Measurements from ENCODE around the gene CD247.

Gene CD247

GRCh38 chr1:167453123-167453522, 65.2 kb downstream of the CD247 start:
- no peak for DNase-seq (ENCODE audit: low spot score)
- in situ Hi-C loops (cut with MboI; ENCODE audit: low sequenced_read_pairs, unreplicated experiment): no loop called here
- no peak for TF ChIP-seq CTCF (IDR thresholded peaks at IDR 0.05; ENCODE audit: borderline replicate concordance, control extremely low read depth, extremely low read depth, insufficient read depth, missing control alignments)

- no peak for DNase-seq (ENCODE audit: low spot score)
- no peak for TF ChIP-seq CTCF (IDR thresholded peaks at IDR 0.05; ENCODE audit: borderline replicate concordance, control extremely low read depth, extremely low read depth, insufficient read depth, missing control alignments)
- in situ Hi-C loops (cut with MboI; ENCODE audit: low sequenced_read_pairs, unreplicated experiment): no loop called here
These were observed 65.8 kb downstream of the CD247 start for GRCh38 chr1:167452483-167452882.

- in situ Hi-C loops (cut with MboI; ENCODE audit: low sequenced_read_pairs, unreplicated experiment): no loop called here
- DNase-seq (ENCODE audit: low spot score): no peak
- TF ChIP-seq CTCF (IDR thresholded peaks at IDR 0.05; ENCODE audit: borderline replicate concordance, control extremely low read depth, extremely low read depth, insufficient read depth, missing control alignments): no peak
These were observed 67.5 kb downstream of the CD247 start for GRCh38 chr1:167450843-167451242.

GRCh38 chr1:167447521-167448136, 70.7 kb downstream of the CD247 start:
- DNase-seq (ENCODE audit: low spot score): peak; percentile 47
- no peak for TF ChIP-seq CTCF (IDR thresholded peaks at IDR 0.05; ENCODE audit: borderline replicate concordance, control extremely low read depth, extremely low read depth, insufficient read depth, missing control alignments)
- in situ Hi-C loops (cut with MboI; ENCODE audit: low sequenced_read_pairs, unreplicated experiment): loop anchor here (10.0 to 25.0 kb wide), 3 partner anchors 183 to 535 kb away; no protein-coding TSS in a partner anchor

GRCh38 chr1:167446966-167447365, 71.4 kb downstream of the CD247 start:
- DNase-seq (ENCODE audit: low spot score): no peak
- in situ Hi-C loops (cut with MboI; ENCODE audit: low sequenced_read_pairs, unreplicated experiment): loop anchor here (10.0 to 25.0 kb wide), 3 partner anchors 182 to 535 kb away; no protein-coding TSS in a partner anchor
- no peak for TF ChIP-seq CTCF (IDR thresholded peaks at IDR 0.05; ENCODE audit: borderline replicate concordance, control extremely low read depth, extremely low read depth, insufficient read depth, missing control alignments)

- in situ Hi-C loops (cut with MboI; ENCODE audit: low sequenced_read_pairs, unreplicated experiment): loop anchor here (10.0 to 25.0 kb wide), 3 partner anchors 179 to 531 kb away; no protein-coding TSS in a partner anchor
- TF ChIP-seq CTCF (IDR thresholded peaks at IDR 0.05; ENCODE audit: borderline replicate concordance, control extremely low read depth, extremely low read depth, insufficient read depth, missing control alignments): no peak
- no peak for DNase-seq (ENCODE audit: low spot score)
These were observed 74.6 kb downstream of the CD247 start for GRCh38 chr1:167443757-167444156.
